Measurements from ENCODE around the gene PPP2R5D.
"Not testable (repeated sequence)": the region's sequence is repeated elsewhere in the genome, so short reads cannot be mapped to it uniquely, and the experiment has no call there.

PPP2R5D gene

DNA sequence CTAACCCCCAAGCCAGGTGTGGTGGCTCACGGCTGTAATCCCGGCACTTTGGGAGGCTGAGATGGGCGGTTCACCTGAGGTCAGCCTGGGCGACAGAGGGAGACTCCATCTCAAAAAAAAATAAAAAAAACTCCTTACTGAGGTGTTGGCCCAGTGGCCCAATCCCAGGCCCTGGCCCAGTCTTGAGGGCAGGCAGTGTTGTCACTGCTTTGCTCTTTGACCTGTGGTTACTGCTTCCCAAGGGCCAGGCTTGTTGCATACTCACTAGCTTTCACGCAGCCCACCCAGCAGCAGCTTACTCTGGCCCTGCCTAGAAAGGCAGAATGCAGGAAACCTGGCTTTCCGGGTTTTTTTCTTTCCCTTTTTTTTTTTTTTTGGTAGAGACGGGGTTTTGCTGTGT lies 41.9 kb upstream of the PPP2R5D start:
- Histone ChIP-seq H3K27me3 (ENCODE audit: control insufficient read depth, insufficient read depth, low read length) (no peaks in the 10 kb centered on the region), H3K9me3 (ENCODE audit: control insufficient read depth, low read length) (no peaks in the 10 kb centered on the region), H3K9ac (no peak overlapping the region), H3K79me2 (no peaks in the 10 kb centered on the region), H3K4me1 (no peaks in the 10 kb centered on the region), H3K27ac (no peak overlapping the region), H3K36me3 (ENCODE audit: control insufficient read depth, insufficient read depth, low read length) (no peaks in the 10 kb centered on the region), H3K4me3 (ENCODE audit: low read depth, low read length) (no peak overlapping the region), H3K4me2 (ENCODE audit: low read length) (no peak overlapping the region), H2AFZ (no peak overlapping the region)
- TF ChIP-seq CTCF (IDR thresholded peaks at IDR 0.05), result no peak

DNA sequence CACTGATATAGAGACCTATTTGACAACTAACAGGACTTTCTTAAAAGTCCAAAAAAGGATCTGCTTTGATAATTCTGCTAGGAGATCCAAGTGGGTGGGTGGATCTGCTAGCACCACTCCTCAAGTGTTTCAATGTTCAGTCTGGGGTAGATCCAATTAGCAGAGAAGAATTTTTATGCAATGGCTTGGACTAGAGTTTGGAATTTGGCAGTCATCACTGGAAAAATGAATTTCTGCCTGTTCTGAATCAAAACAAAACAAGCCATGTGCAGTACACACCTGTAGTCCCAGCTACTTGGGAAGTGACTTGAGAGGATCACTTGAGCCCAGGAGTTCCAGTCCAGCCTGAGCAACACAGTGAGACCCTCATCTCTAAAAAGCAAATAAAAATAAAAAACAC lies 36.4 kb upstream of the PPP2R5D start:
- H3K9me3 ChIP-seq (ENCODE audit: control insufficient read depth, low read length), result no peaks in the 10 kb centered on the region
- no peaks in the 10 kb centered on the region for H3K4me1 ChIP-seq

GRCh38 chr6:42952389-42952788 lies 32.0 kb upstream of the PPP2R5D start:
- H3K9me3 ChIP-seq (ENCODE audit: control insufficient read depth, low read length), result no peaks in the 10 kb centered on the region
- no peaks in the 10 kb centered on the region for H3K79me2 ChIP-seq
- no peak overlapping the region for H3K4me2 ChIP-seq (ENCODE audit: low read length)
- H3K4me1 ChIP-seq, result no peaks in the 10 kb centered on the region
- no peak overlapping the region for H3K27ac ChIP-seq
- H2AFZ ChIP-seq, result no peak overlapping the region
- no peak for TF ChIP-seq CTCF (IDR thresholded peaks at IDR 0.05)
- no peak overlapping the region for H3K9ac ChIP-seq
- no peaks in the 10 kb centered on the region for H3K36me3 ChIP-seq (ENCODE audit: control insufficient read depth, insufficient read depth, low read length)
- no peaks in the 10 kb centered on the region for H3K27me3 ChIP-seq (ENCODE audit: control insufficient read depth, insufficient read depth, low read length)
- H3K4me3 ChIP-seq (ENCODE audit: low read depth, low read length), result no peak overlapping the region

More for the DNA sequence above, 36.4 kb upstream of the PPP2R5D start:
- H3K27me3 ChIP-seq (ENCODE audit: control insufficient read depth, insufficient read depth, low read length), result no peaks in the 10 kb centered on the region
- no peaks in the 10 kb centered on the region for H3K79me2 ChIP-seq
- no peak for TF ChIP-seq CTCF (IDR thresholded peaks at IDR 0.05)
- H3K27ac ChIP-seq, result no peak overlapping the region
- no peak overlapping the region for H3K4me2 ChIP-seq (ENCODE audit: low read length)
- H3K4me3 ChIP-seq (ENCODE audit: low read depth, low read length), result no peak overlapping the region
- no peak overlapping the region for H3K9ac ChIP-seq
- no peak overlapping the region for H2AFZ ChIP-seq
- no peaks in the 10 kb centered on the region for H3K36me3 ChIP-seq (ENCODE audit: control insufficient read depth, insufficient read depth, low read length)

DNA sequence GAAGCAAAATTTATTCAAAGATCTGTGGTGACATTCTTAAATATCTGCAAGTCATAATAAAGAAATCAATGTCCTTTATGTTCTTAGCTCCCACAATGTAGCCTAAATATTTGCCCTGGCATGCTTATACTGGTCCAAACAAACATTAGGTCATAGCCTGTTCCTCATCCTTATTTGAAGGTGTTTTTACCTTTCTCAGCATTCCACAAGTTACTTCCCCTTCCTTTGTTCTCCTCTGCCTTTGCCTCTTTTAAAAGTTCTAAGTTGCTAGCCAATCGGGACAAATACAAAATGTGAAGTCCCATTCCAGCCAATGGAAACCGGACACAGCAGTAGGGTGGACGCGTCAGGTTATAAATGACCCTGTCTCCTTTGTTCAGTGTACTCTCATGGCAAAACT lies 30.0 kb upstream of the PPP2R5D start:
- H3K9ac ChIP-seq; H3K9me3 ChIP-seq (ENCODE audit: control insufficient read depth, low read length); H3K4me3 ChIP-seq (ENCODE audit: low read depth, low read length); H3K27me3 ChIP-seq (ENCODE audit: control insufficient read depth, insufficient read depth, low read length); H3K79me2 ChIP-seq; H3K27ac ChIP-seq; H3K36me3 ChIP-seq (ENCODE audit: control insufficient read depth, insufficient read depth, low read length); H2AFZ ChIP-seq; H3K4me2 ChIP-seq (ENCODE audit: low read length); H3K4me1 ChIP-seq: not testable (repeated sequence)

GRCh38 chr6:42958125-42958524 lies 26.2 kb upstream of the PPP2R5D start:
- Histone ChIP-seq H3K36me3 (ENCODE audit: control insufficient read depth, insufficient read depth, low read length) (no peaks in the 10 kb centered on the region), H3K9ac (no peak overlapping the region), H3K27ac (no peak overlapping the region), H2AFZ (no peak overlapping the region), H3K79me2 (no peaks in the 10 kb centered on the region), H3K4me2 (ENCODE audit: low read length) (no peak overlapping the region), H3K4me3 (ENCODE audit: low read depth, low read length) (no peak overlapping the region), H3K9me3 (ENCODE audit: control insufficient read depth, low read length) (no peaks in the 10 kb centered on the region), H3K4me1 (peaks cover 2% of the 10 kb centered on the region), H3K27me3 (ENCODE audit: control insufficient read depth, insufficient read depth, low read length) (no peaks in the 10 kb centered on the region)
- no peak for TF ChIP-seq CTCF (IDR thresholded peaks at IDR 0.05)
